Brain pericyte (primary cell): ENCODE results near the gene CHPT1.

Experiments
- DNase-seq: peaks from one replicate; pipeline ENCODE4 v3.0.0-alpha.2; 2012; ENCODE audit warnings: low read depth, low spot score

Gene CHPT1

GRCh38 chr12:101761781-101762180 is 64.3 kb downstream of the CHPT1 start:
- DNase-seq, result no peak

GRCh38 chr12:101763246-101763931 is 65.9 kb downstream of the CHPT1 start:
- DNase-seq, result no peak

DNA sequence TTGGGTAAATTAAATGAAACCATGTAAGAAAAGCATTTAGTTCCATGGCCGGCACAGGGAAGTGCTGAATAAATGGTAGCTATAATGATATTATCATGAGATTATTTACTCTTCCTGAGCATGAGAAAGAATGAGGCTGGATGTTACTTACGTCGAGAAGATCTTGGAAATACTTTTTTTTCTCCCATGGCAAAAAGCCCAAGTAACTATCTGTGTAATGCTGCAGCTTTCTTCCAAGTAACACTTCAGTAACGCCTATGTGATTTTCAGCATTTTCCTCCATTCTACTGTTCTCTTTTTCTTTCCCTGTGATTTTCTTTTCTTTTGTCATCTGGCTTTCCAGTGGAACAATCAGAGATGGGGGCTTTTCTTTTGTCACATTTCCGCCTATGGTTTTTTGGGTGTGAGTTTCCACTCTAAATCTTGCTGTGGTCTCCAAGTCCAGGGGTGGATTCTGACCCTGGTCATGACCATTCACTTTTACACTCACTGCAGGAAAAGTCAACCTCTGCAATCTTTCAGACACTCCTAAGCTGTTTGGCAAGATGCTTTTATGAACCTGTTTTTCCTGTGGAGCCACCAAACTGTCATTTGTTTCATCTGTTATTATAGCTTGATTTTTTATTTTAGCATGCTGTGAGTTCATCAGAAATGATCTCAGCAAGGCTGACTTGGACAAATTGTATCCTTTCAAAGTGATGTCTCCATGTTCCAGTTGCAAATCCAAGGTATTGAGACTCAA is 66.8 kb downstream of the CHPT1 start:
- DNase-seq, result no peak

DNA sequence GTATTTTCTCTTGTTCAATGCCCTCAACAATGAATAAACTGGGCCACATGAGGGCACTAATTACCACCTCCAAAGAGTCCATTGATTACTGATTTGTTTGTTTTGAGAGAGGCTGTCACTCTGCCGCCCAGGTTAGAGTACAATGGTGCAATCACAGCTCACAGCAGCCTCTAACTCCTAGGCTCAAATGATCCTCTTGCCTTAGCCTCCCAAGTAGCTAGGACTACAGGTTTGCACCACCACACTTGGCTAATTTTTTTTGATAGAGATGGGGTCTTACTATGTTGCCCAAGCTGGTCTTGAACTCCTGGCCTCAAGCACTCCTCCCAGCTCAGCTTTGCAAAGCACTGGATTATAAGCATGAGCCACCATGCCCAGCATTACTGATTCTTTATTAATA is 70.1 kb downstream of the CHPT1 start:
- no peak for DNase-seq

DNA sequence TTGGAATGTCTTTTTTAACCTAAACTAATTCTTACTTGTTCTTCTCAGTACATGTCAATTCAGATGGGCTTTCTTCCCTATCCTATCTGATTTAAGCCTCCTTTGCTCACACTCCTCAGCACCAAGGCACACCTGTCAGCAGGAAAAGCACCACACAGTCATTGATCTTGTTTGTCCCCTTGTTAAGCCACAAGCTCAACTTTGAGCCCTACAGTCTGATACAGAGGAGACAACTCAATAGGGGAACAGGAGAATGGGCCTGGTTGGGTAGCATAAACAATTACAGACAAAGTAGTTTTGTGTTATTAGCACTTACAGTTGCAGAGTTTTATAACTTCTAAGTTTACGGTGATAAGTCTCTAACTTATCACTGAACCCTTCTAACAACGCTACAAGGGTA is 71.3 kb downstream of the CHPT1 start:
- DNase-seq, result no peak

- no peak for DNase-seq
Observed at GRCh38 chr12:101769865-101770264, 72.4 kb downstream of the CHPT1 start.

DNA sequence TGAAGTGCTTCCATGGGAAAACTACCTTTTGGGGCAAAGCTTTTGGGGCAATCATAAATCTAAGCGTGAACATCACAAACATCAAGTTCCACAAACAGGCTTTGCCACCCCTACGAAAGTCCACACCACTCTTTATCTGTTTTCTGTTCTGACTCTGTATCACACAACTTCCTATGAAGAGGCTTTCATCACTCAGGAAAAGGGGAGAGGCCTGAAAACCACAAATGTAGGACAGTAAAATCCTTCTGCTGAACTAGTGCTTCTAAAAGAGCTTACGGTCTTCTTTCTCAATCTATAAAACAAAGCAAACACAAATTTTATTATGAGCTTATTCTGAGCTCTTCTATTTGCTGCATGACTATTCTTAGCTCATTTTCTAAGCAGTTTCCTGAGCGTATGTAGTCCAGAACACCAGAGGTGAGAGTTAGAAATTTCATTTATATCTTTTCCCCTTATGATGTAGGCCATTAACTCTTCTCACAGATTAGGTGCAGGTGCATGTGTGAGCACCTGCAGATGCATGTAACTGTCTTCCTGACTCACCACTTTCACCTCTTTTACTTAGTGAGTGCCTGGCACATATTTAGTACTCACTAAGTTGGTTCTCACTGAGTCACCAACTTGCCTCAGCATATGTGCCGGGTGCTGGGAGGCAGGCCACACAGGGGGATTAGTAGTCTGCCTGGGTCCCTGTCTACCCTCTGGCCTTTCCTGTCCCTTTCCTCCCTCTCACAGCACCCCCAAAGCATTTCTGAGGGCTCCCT is 74.8 kb downstream of the CHPT1 start:
- no peak for DNase-seq

DNA sequence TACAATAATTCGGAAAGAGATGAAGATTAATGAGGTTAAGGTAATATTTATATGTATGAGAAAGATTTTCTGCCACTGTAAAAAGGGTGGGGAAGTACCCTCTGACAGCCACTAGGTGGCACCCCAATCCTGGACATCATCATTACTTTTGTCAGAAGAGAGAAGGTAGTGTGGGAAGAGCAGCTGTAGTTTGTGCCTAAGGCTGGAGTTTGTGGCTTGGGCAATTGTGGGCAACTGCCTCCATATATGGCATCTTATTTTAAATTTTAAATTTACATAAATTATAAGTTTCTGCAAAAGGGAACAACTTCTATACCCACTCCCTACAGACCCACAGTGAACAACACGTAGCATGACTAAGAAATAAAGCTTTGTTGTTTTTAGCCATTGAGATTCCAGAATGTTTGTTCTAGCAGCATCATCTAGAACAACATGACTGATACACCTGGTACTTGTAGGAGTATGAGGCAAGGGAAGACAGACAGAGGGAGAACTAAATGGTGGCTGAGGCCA is 76.3 kb downstream of the CHPT1 start:
- peak; percentile 31 for DNase-seq

GRCh38 chr12:101775816-101776215 is 78.4 kb downstream of the CHPT1 start:
- no peak for DNase-seq

DNA sequence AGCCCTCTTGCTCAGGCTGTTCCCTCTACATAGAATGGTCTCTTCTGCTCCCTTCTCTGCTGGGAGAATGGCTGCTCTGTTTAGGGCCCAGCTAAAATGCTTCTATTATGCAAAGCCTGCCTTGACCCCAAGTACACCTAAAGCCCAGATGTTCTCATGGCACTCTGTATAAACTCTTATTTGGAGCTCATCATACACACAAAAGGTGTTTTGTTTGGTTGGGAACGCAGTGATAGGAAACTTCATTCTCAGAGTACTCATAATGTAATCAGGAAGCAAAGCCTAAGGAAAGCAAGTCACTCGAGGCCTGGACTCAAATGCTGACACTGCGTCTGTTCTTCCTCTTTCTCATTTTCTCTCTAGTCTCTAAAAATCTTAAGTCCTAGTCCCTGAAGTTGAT is 80.0 kb downstream of the CHPT1 start:
- no peak for DNase-seq

- DNase-seq, result no peak
Observed at GRCh38 chr12:101777978-101778377, 80.5 kb downstream of the CHPT1 start.
